Subcutaneous abdominal adipose tissue (tissue), 5 donors: ENCODE measurements around the gene LRRK1.

ENCODE experiments used
- H3K27ac ChIP-seq: one replicate; pipeline ENCODE4 v1.7.0; 2013; ENCODE audit warnings: low read depth, mild to moderate bottlenecking, inconsistent platforms, low read length, moderate library complexity
- H3K27me3 ChIP-seq, 5 donors: one replicate each; pipeline ENCODE4 v1.7.0; 2013; ENCODE audit warnings: low read length in 5 of 5, inconsistent platforms in 1 of 5; ENCODE audit not compliant: control insufficient read depth in 5 of 5, insufficient read depth in 4 of 5
- H3K36me3 ChIP-seq, 5 donors: one replicate each; pipeline ENCODE4 v1.7.0; 2013; ENCODE audit warnings: low read length in 5 of 5; ENCODE audit not compliant: control insufficient read depth in 5 of 5, insufficient read depth in 5 of 5
- H3K4me1 ChIP-seq, 5 donors: one replicate each; pipeline ENCODE4 v1.7.0; 2013; ENCODE audit warnings: low read length in 5 of 5, mild to moderate bottlenecking in 3 of 5, moderate library complexity in 1 of 5; ENCODE audit not compliant: control insufficient read depth in 5 of 5, insufficient read depth in 5 of 5
- H3K4me3 ChIP-seq, 5 donors: one replicate each; pipeline ENCODE4 v1.7.0; 2013; ENCODE audit warnings: low read length in 5 of 5, low read depth in 1 of 5
- H3K9ac ChIP-seq, 5 donors: one replicate each; pipeline ENCODE4 v1.7.0; 2013; ENCODE audit warnings: low read length in 5 of 5, mild to moderate bottlenecking in 4 of 5, moderate library complexity in 3 of 5
- H3K9me3 ChIP-seq, 5 donors: one replicate each; pipeline ENCODE4 v1.7.0; 2013; ENCODE audit warnings: low read length in 5 of 5; ENCODE audit not compliant: control insufficient read depth in 5 of 5
- donor health status: healthy.
- donor health status: healthy.
- donor health status: healthy.
- donor health status: healthy.
- donor health status: healthy.

Gene LRRK1

GRCh38 chr15:101086394-101087171 lies 167.4 kb downstream of the LRRK1 start:
- peaks cover 0 to 4% (median 0%) of the 10 kb centered on the region in 5 donors for H3K9me3 ChIP-seq
- H3K4me1 ChIP-seq = peaks cover 3 to 32% (median 11%) of the 10 kb centered on the region in 5 donors
- peaks cover 0 to 2% (median 0%) of the 10 kb centered on the region in 5 donors for H3K27me3 ChIP-seq
- H3K9ac ChIP-seq = no peak overlapping the region
- no peaks in the 10 kb centered on the region for H3K36me3 ChIP-seq
- H3K27ac ChIP-seq = no peak overlapping the region
- no peak overlapping the region for H3K4me3 ChIP-seq

- H3K36me3 ChIP-seq = no peaks in the 10 kb centered on the region
- no peak overlapping the region for H3K4me3 ChIP-seq
- H3K4me1 ChIP-seq = peaks cover 3 to 39% (median 18%) of the 10 kb centered on the region in 5 donors
- H3K9me3 ChIP-seq = peaks cover 0 to 4% (median 0%) of the 10 kb centered on the region in 5 donors
- H3K9ac ChIP-seq = no peak overlapping the region
- peaks cover 0 to 2% (median 0%) of the 10 kb centered on the region in 5 donors for H3K27me3 ChIP-seq
- H3K27ac ChIP-seq = no peak overlapping the region
These were observed 168.1 kb downstream of the LRRK1 start for GRCh38 chr15:101087172-101087769.

GRCh38 chr15:101088271-101088670 lies 169.1 kb downstream of the LRRK1 start:
- Histone ChIP-seq H3K4me3 (no peak overlapping the region), H3K27ac (no peak overlapping the region), H3K9ac (no peak overlapping the region), H3K27me3 (peaks cover 0 to 2% (median 0%) of the 10 kb centered on the region in 5 donors), H3K4me1 (peaks cover 3 to 44% (median 20%) of the 10 kb centered on the region in 5 donors), H3K9me3 (peaks cover 0 to 4% (median 0%) of the 10 kb centered on the region in 5 donors), H3K36me3 (no peaks in the 10 kb centered on the region)

- Histone ChIP-seq H3K36me3 (no peaks in the 10 kb centered on the region), H3K4me3 (peak overlapping the region; percentile 25 to 65 (median 50)), H3K9ac (peak overlapping the region in 3 of 5 donors; percentile 55 to 60 (median 59)), H3K4me1 (peaks cover 3 to 44% (median 20%) of the 10 kb centered on the region in 5 donors), H3K27me3 (peaks cover 0 to 2% (median 0%) of the 10 kb centered on the region in 5 donors), H3K9me3 (peaks cover 0 to 4% (median 0%) of the 10 kb centered on the region in 5 donors), H3K27ac (no peak overlapping the region)
These were observed 169.8 kb downstream of the LRRK1 start for GRCh38 chr15:101088788-101089578.

- Histone ChIP-seq H3K4me1 (peaks cover 3 to 44% (median 20%) of the 10 kb centered on the region in 5 donors), H3K9me3 (peaks cover 0 to 4% (median 0%) of the 10 kb centered on the region in 5 donors), H3K27me3 (peaks cover 0 to 2% (median 0%) of the 10 kb centered on the region in 5 donors), H3K27ac (no peak overlapping the region), H3K9ac (no peak overlapping the region), H3K4me3 (no peak overlapping the region), H3K36me3 (no peaks in the 10 kb centered on the region)
These were observed 170.6 kb downstream of the LRRK1 start for GRCh38 chr15:101089579-101090427.

GRCh38 chr15:101090428-101090790 lies 171.3 kb downstream of the LRRK1 start:
- Histone ChIP-seq H3K27me3 (peaks cover 0 to 2% (median 0%) of the 10 kb centered on the region in 5 donors), H3K4me1 (peaks cover 3 to 44% (median 20%) of the 10 kb centered on the region in 5 donors), H3K9ac (no peak overlapping the region), H3K9me3 (peaks cover 0 to 4% (median 0%) of the 10 kb centered on the region in 5 donors), H3K4me3 (no peak overlapping the region), H3K27ac (no peak overlapping the region), H3K36me3 (no peaks in the 10 kb centered on the region)

GRCh38 chr15:101091080-101092017 lies 172.2 kb downstream of the LRRK1 start:
- peaks cover 0 to 4% (median 0%) of the 10 kb centered on the region in 5 donors for H3K9me3 ChIP-seq
- H3K27ac ChIP-seq = peak overlapping the region; percentile 12
- peaks cover 0 to 2% (median 0%) of the 10 kb centered on the region in 5 donors for H3K27me3 ChIP-seq
- no peak overlapping the region for H3K9ac ChIP-seq
- H3K4me3 ChIP-seq = peak overlapping the region in 1 of 5 donors; percentile 8
- peaks cover 3 to 44% (median 20%) of the 10 kb centered on the region in 5 donors for H3K4me1 ChIP-seq
- no peaks in the 10 kb centered on the region for H3K36me3 ChIP-seq

- peaks cover 0 to 4% (median 0%) of the 10 kb centered on the region in 5 donors for H3K9me3 ChIP-seq
- H3K9ac ChIP-seq = peak overlapping the region in 1 of 5 donors; percentile 29
- peaks cover 3 to 44% (median 20%) of the 10 kb centered on the region in 5 donors for H3K4me1 ChIP-seq
- peaks cover 0 to 2% (median 0%) of the 10 kb centered on the region in 5 donors for H3K27me3 ChIP-seq
- H3K4me3 ChIP-seq = peak overlapping the region in 1 of 5 donors; percentile 8
- peak overlapping the region; percentile 12 for H3K27ac ChIP-seq
- no peaks in the 10 kb centered on the region for H3K36me3 ChIP-seq
These were observed 173.2 kb downstream of the LRRK1 start for GRCh38 chr15:101092156-101092866.
